Chondrocyte (in vitro differentiated cells): Measurements from ENCODE around the gene HOXC11. TPM values are rescaled to one million over a fixed set of nuclear protein-coding genes. Genes with fewer than 3 reads are reported as not detected.

Experiments
- DNase-seq: peaks from one replicate; pipeline ENCODE4 v3.0.0; 2021; ENCODE audit warnings: mixed read lengths, low spot score
- H3K27ac Mint-ChIP-seq: one replicate; pipeline ENCODE4 v1.8.0; 2021; ENCODE audit warnings: mild to moderate bottlenecking, moderate library complexity, mixed read lengths; ENCODE audit not compliant: unreplicated experiment
- H3K27me3 Mint-ChIP-seq: 2 replicates; pipeline ENCODE4 v1.8.0; 2021; ENCODE audit warnings: low read depth, mixed read lengths
- H3K36me3 Mint-ChIP-seq: 2 replicates; pipeline ENCODE4 v1.8.0; 2021; ENCODE audit warnings: low read depth, mixed read lengths
- H3K4me1 Mint-ChIP-seq: 2 replicates; pipeline ENCODE4 v1.8.0; 2021; ENCODE audit warnings: low read depth, mild to moderate bottlenecking, mixed read lengths
- H3K4me3 Mint-ChIP-seq: one replicate; pipeline ENCODE4 v1.8.0; 2021; ENCODE audit warnings: mild to moderate bottlenecking, moderate library complexity, mixed read lengths; ENCODE audit not compliant: unreplicated experiment
- H3K9me3 Mint-ChIP-seq: 2 replicates; pipeline ENCODE4 v1.8.0; 2021; ENCODE audit warnings: low read depth, mixed read lengths
- CTCF ChIP-seq: fragments of 200-600 bp; sonication (generic); IDR thresholded peaks from 2 replicates; pipeline ENCODE4 v1.5.0; 2021; ENCODE audit warnings: antibody characterized with exemption, mild to moderate bottlenecking, moderate library complexity
- total RNA-seq: library from RNA; stranded (reverse); gene quantifications from 3 replicates; pipeline ENCODE4 v1.2.1, GENCODE V29; 2021

HOXC11 gene
- total RNA-seq, 1 donor from 2014 or later, result not detected

- peaks cover 90% of the 10 kb centered on the region for H3K27me3 Mint-ChIP-seq
- no peak overlapping the region for H3K27ac Mint-ChIP-seq
- H3K9me3 Mint-ChIP-seq, result no peaks in the 10 kb centered on the region
- peaks cover 8% of the 10 kb centered on the region for H3K4me1 Mint-ChIP-seq
- H3K4me3 Mint-ChIP-seq, result no peak overlapping the region
- H3K36me3 Mint-ChIP-seq, result peaks cover 2% of the 10 kb centered on the region
- DNase-seq, result no peak
- TF ChIP-seq CTCF, result no peak
Measured at GRCh38 chr12:54002915-54003389, 30.0 kb downstream of the HOXC11 start.

- Mint-ChIP-seq H3K4me3 (no peak overlapping the region), H3K9me3 (no peaks in the 10 kb centered on the region), H3K27me3 (peaks cover 88% of the 10 kb centered on the region), H3K27ac (no peak overlapping the region), H3K36me3 (peaks cover 2% of the 10 kb centered on the region), H3K4me1 (peaks cover 8% of the 10 kb centered on the region)
- DNase-seq, result no peak
- TF ChIP-seq CTCF, result no peak
Measured at GRCh38 chr12:54003625-54004024, 30.7 kb downstream of the HOXC11 start.

- peaks cover 87% of the 10 kb centered on the region for H3K27me3 Mint-ChIP-seq
- peaks cover 2% of the 10 kb centered on the region for H3K36me3 Mint-ChIP-seq
- H3K9me3 Mint-ChIP-seq, result no peaks in the 10 kb centered on the region
- H3K27ac Mint-ChIP-seq, result no peak overlapping the region
- TF ChIP-seq CTCF, result no peak
- no peak for DNase-seq
- no peak overlapping the region for H3K4me3 Mint-ChIP-seq
- peaks cover 9% of the 10 kb centered on the region for H3K4me1 Mint-ChIP-seq
Measured at GRCh38 chr12:54004063-54004840, 31.3 kb downstream of the HOXC11 start.

GRCh38 chr12:54004841-54005530 lies 32.1 kb downstream of the HOXC11 start:
- no peak for TF ChIP-seq CTCF
- no peak overlapping the region for H3K27ac Mint-ChIP-seq

GRCh38 chr12:54005531-54005852 lies 32.6 kb downstream of the HOXC11 start:
- Mint-ChIP-seq H3K4me3 (no peak overlapping the region), H3K9me3 (no peaks in the 10 kb centered on the region), H3K27me3 (peaks cover 91% of the 10 kb centered on the region), H3K4me1 (peaks cover 12% of the 10 kb centered on the region), H3K36me3 (peaks cover 2% of the 10 kb centered on the region), H3K27ac (no peak overlapping the region)
- TF ChIP-seq CTCF, result no peak
- DNase-seq, result no peak

More at GRCh38 chr12:54004841-54005530, 32.1 kb downstream of the HOXC11 start:
- no peak for DNase-seq
- Mint-ChIP-seq H3K36me3 (peaks cover 2% of the 10 kb centered on the region), H3K4me1 (peaks cover 15% of the 10 kb centered on the region), H3K4me3 (no peak overlapping the region), H3K9me3 (no peaks in the 10 kb centered on the region), H3K27me3 (peaks cover 91% of the 10 kb centered on the region)
